Measurements from ENCODE around the gene TUBB1. TPM values are rescaled to one million over a fixed set of nuclear protein-coding genes. Genes with fewer than 3 reads are reported as not detected.

TUBB1 gene
- total and polyA plus RNA-seq, 2 of the 13 experiments (the other 11 are each of a cell fraction or from before 2014, with no cell fraction given), result 0.11 to 57.6 TPM

GRCh38 chr20:58990651-58991445 lies 28.4 kb upstream of the TUBB1 start (continued):
- TF ChIP-seq, protein P1, sequence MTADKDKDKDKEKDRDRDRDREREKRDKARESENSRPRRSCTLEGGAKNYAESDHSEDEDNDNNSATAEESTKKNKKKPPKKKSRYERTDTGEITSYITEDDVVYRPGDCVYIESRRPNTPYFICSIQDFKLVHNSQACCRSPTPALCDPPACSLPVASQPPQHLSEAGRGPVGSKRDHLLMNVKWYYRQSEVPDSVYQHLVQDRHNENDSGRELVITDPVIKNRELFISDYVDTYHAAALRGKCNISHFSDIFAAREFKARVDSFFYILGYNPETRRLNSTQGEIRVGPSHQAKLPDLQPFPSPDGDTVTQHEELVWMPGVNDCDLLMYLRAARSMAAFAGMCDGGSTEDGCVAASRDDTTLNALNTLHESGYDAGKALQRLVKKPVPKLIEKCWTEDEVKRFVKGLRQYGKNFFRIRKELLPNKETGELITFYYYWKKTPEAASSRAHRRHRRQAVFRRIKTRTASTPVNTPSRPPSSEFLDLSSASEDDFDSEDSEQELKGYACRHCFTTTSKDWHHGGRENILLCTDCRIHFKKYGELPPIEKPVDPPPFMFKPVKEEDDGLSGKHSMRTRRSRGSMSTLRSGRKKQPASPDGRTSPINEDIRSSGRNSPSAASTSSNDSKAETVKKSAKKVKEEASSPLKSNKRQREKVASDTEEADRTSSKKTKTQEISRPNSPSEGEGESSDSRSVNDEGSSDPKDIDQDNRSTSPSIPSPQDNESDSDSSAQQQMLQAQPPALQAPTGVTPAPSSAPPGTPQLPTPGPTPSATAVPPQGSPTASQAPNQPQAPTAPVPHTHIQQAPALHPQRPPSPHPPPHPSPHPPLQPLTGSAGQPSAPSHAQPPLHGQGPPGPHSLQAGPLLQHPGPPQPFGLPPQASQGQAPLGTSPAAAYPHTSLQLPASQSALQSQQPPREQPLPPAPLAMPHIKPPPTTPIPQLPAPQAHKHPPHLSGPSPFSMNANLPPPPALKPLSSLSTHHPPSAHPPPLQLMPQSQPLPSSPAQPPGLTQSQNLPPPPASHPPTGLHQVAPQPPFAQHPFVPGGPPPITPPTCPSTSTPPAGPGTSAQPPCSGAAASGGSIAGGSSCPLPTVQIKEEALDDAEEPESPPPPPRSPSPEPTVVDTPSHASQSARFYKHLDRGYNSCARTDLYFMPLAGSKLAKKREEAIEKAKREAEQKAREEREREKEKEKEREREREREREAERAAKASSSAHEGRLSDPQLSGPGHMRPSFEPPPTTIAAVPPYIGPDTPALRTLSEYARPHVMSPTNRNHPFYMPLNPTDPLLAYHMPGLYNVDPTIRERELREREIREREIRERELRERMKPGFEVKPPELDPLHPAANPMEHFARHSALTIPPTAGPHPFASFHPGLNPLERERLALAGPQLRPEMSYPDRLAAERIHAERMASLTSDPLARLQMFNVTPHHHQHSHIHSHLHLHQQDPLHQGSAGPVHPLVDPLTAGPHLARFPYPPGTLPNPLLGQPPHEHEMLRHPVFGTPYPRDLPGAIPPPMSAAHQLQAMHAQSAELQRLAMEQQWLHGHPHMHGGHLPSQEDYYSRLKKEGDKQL (CRISPR knock-in tag; IDR thresholded peaks at IDR 0.05; ENCODE audit: low read depth), result no peak
- no peak for TF ChIP-seq LBX2 (CRISPR knock-in tag; IDR thresholded peaks at IDR 0.05; ENCODE audit: borderline replicate concordance)
- TF ChIP-seq HDAC6 (IDR thresholded peaks at IDR 0.05; ENCODE audit: low read depth, low read length), result no peak
- no peak for TF ChIP-seq ZNF772 (CRISPR knock-in tag; IDR thresholded peaks at IDR 0.05)
- TF ChIP-seq DMAP1 (CRISPR knock-in tag; IDR thresholded peaks at IDR 0.05), result no peak
- TF ChIP-seq FOXO1 (CRISPR knock-in tag; IDR thresholded peaks at IDR 0.05), result no peak
- no peak for TF ChIP-seq EEA1 (CRISPR knock-in tag; IDR thresholded peaks at IDR 0.05; ENCODE audit: borderline replicate concordance)
- 0 out of 2 replicates have a peak, but pooled peaks have one; percentile 36 for TF ChIP-seq HES4 (CRISPR knock-in tag; IDR thresholded peaks at IDR 0.05; ENCODE audit: borderline replicate concordance)
- no peak for TF ChIP-seq ZNF709 (CRISPR knock-in tag; IDR thresholded peaks at IDR 0.05)
- TF ChIP-seq RBFOX2 (IDR thresholded peaks at IDR 0.05; ENCODE audit: low read depth, low read length), result 0 out of 2 replicates have a peak, but pooled peaks have one; percentile 28
- no peak for TF ChIP-seq NFE2L1 (CRISPR knock-in tag; IDR thresholded peaks at IDR 0.05; ENCODE audit: borderline replicate concordance)
- no peak for TF ChIP-seq ZNF605 (CRISPR knock-in tag; IDR thresholded peaks at IDR 0.05)
- TF ChIP-seq ZNF296 (CRISPR knock-in tag; conservative IDR thresholded peaks at IDR 0.05), result no peak
- no peak for TF ChIP-seq RFXAP (CRISPR knock-in tag; IDR thresholded peaks at IDR 0.05; ENCODE audit: borderline replicate concordance)
- no peak for TF ChIP-seq ZBTB14 (CRISPR knock-in tag; IDR thresholded peaks at IDR 0.05)
- peak; percentile 7 for TF ChIP-seq IKZF4 (CRISPR knock-in tag; IDR thresholded peaks at IDR 0.05; ENCODE audit: borderline replicate concordance, low read depth, not compliant biosample characterization)
- TF ChIP-seq ZNF383 (CRISPR knock-in tag; IDR thresholded peaks at IDR 0.05; ENCODE audit: borderline replicate concordance), result no peak
- no peak for TF ChIP-seq ZNF740 (CRISPR knock-in tag; IDR thresholded peaks at IDR 0.05)
- no peak for TF ChIP-seq HCFC1 (IDR thresholded peaks at IDR 0.05; ENCODE audit: low read depth, low read length)
- TF ChIP-seq, protein P2, sequence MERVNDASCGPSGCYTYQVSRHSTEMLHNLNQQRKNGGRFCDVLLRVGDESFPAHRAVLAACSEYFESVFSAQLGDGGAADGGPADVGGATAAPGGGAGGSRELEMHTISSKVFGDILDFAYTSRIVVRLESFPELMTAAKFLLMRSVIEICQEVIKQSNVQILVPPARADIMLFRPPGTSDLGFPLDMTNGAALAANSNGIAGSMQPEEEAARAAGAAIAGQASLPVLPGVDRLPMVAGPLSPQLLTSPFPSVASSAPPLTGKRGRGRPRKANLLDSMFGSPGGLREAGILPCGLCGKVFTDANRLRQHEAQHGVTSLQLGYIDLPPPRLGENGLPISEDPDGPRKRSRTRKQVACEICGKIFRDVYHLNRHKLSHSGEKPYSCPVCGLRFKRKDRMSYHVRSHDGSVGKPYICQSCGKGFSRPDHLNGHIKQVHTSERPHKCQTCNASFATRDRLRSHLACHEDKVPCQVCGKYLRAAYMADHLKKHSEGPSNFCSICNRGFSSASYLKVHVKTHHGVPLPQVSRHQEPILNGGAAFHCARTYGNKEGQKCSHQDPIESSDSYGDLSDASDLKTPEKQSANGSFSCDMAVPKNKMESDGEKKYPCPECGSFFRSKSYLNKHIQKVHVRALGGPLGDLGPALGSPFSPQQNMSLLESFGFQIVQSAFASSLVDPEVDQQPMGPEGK (CRISPR knock-in tag; IDR thresholded peaks at IDR 0.05), result no peak
